ENCODE results near the gene KLF9. TPM values are rescaled to one million over a fixed set of nuclear protein-coding genes. Genes with fewer than 3 reads are reported as not detected.

KLF9 gene
- total RNA-seq, 4 donors from 2014 or later: 19.1 to 146 (median 98.7) TPM

- Histone ChIP-seq H3K27me3 (no peaks in the 10 kb centered on the region), H3K36me3 (no peaks in the 10 kb centered on the region), H3K4me3 (no peak overlapping the region), H3K9me3 (no peaks in the 10 kb centered on the region), H3K4me1 (peaks cover 7 to 28% of the 10 kb centered on the region in 2 donors), H3K27ac (peak overlapping the region; percentile 9 to 62)
- no peak for DNase-seq
- peak in 1 of 4 experiments; percentile 17 for TF ChIP-seq CTCF (IDR thresholded peaks at IDR 0.05)
- TF ChIP-seq POLR2A (IDR thresholded peaks at IDR 0.05): no peak
- intact Hi-C loops (cut with DNase I; ENCODE audit: low total_unique reads): no loop called here
Measured at GRCh38 chr9:70392189-70392588, 22.3 kb downstream of the KLF9 start.

GRCh38 chr9:70390933-70391341, 23.5 kb downstream of the KLF9 start:
- Histone ChIP-seq H3K4me3 (no peak overlapping the region), H3K36me3 (no peaks in the 10 kb centered on the region), H3K27ac (peak overlapping the region in 1 of 2 donors; percentile 62), H3K9me3 (no peaks in the 10 kb centered on the region), H3K27me3 (no peaks in the 10 kb centered on the region), H3K4me1 (peaks cover 7 to 28% of the 10 kb centered on the region in 2 donors)
- no peak for DNase-seq
- intact Hi-C loops (cut with DNase I; ENCODE audit: low total_unique reads): no loop called here
- TF ChIP-seq CTCF (IDR thresholded peaks at IDR 0.05) (no peak), POLR2A (IDR thresholded peaks at IDR 0.05) (no peak)

- Histone ChIP-seq H3K4me1 (peaks cover 7 to 28% of the 10 kb centered on the region in 2 donors), H3K4me3 (no peak overlapping the region), H3K9me3 (no peaks in the 10 kb centered on the region), H3K36me3 (no peaks in the 10 kb centered on the region), H3K27ac (peak overlapping the region; percentile 5 to 62), H3K27me3 (no peaks in the 10 kb centered on the region)
- no peak for TF ChIP-seq POLR2A (IDR thresholded peaks at IDR 0.05)
- TF ChIP-seq CTCF (IDR thresholded peaks at IDR 0.05): no peak
- intact Hi-C loops (cut with DNase I; ENCODE audit: low total_unique reads): no loop called here
- no peak for DNase-seq
Measured at GRCh38 chr9:70389621-70390266, 24.7 kb downstream of the KLF9 start.

GRCh38 chr9:70389188-70389587, 25.3 kb downstream of the KLF9 start:
- Histone ChIP-seq H3K27me3 (no peaks in the 10 kb centered on the region), H3K27ac (peak overlapping the region in 1 of 2 donors; percentile 62), H3K4me1 (peaks cover 5 to 28% of the 10 kb centered on the region in 2 donors), H3K4me3 (no peak overlapping the region), H3K9me3 (no peaks in the 10 kb centered on the region), H3K36me3 (no peaks in the 10 kb centered on the region)
- intact Hi-C loops (cut with DNase I; ENCODE audit: low total_unique reads): no loop called here
- TF ChIP-seq POLR2A (IDR thresholded peaks at IDR 0.05) (no peak), CTCF (IDR thresholded peaks at IDR 0.05) (no peak)
- no peak for DNase-seq

DNA sequence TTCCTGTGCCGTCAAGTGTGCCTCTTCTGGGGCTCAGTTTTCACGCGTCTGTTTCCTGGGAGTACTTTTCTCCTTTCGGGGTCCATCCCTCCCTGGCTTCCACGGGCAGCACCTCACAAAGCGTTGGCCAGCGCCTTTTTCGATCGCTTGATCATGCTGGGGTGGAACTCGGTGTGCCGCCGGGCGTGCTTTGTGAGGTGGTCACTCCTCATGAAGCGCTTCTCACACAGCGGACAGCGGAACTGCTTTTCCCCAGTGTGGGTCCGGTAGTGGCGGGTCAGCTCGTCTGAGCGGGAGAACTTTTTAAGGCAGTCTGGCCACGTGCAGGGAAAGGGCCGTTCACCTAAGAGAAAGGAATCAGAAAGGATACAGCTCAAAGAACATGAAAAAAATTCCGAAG, 26.8 kb downstream of the KLF9 start:
- intact Hi-C loops (cut with DNase I; ENCODE audit: low total_unique reads): no loop called here
- TF ChIP-seq POLR2A (IDR thresholded peaks at IDR 0.05) (no peak), CTCF (IDR thresholded peaks at IDR 0.05) (no peak)
- Histone ChIP-seq H3K27me3 (no peaks in the 10 kb centered on the region), H3K36me3 (no peaks in the 10 kb centered on the region), H3K9me3 (no peaks in the 10 kb centered on the region), H3K4me3 (no peak overlapping the region), H3K27ac (no peak overlapping the region), H3K4me1 (peaks cover 4 to 20% of the 10 kb centered on the region in 2 donors)
- DNase-seq: no peak
